Hematopoietic multipotent progenitor cell treated with erythropoietin and hydrocortisone succinate and interleukin-3 and kit ligand, for 4 days (in vitro differentiated cells): ENCODE data around the gene LPAR1.
"Not testable (repeated sequence)": the region's sequence is repeated elsewhere in the genome, so short reads cannot be mapped to it uniquely, and the experiment has no call there.

ENCODE experiments used
- DNase-seq: peaks from one replicate; pipeline ENCODE4 v3.0.0-alpha.2; 2015

The LPAR1 gene

DNA sequence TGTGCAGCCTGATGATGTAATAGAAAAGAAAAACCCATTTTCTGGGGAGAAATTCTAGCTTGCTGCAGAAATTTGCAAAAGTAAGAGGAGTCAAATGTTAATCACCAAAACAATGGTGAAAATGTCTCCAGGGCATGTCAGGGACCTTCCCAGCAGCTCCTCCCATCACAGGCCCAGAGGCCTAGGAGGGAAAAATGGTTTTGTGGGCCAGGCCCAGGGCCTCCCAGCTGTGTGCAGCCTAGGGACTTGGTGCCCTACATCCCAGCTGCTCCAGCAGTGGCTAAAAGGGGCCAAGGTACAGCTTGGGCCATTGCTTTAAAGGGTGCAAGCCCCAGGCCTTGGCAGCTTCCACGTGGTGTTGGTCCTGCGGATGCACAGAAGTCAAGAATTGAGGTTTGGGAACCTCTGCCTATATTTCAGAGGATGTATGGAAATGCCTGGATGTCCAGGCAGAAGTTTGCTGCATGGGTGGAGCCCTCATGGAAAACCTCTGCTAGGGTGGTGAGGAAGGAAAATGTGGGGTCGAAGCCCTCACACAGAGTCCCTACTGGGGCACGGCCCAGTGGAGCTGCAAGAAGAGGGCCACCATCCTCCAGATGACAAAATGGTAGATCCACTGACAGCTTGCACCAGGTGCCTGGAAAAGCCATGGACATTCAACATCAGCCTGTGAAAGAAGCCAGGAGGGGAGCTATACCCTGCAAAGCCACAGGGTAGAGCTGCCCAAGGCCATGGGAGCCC, 176.7 kb downstream of the LPAR1 start:
- DNase-seq, result not testable (repeated sequence)

GRCh38 chr9:110856772-110857171, 181.5 kb downstream of the LPAR1 start:
- no peak for DNase-seq

DNA sequence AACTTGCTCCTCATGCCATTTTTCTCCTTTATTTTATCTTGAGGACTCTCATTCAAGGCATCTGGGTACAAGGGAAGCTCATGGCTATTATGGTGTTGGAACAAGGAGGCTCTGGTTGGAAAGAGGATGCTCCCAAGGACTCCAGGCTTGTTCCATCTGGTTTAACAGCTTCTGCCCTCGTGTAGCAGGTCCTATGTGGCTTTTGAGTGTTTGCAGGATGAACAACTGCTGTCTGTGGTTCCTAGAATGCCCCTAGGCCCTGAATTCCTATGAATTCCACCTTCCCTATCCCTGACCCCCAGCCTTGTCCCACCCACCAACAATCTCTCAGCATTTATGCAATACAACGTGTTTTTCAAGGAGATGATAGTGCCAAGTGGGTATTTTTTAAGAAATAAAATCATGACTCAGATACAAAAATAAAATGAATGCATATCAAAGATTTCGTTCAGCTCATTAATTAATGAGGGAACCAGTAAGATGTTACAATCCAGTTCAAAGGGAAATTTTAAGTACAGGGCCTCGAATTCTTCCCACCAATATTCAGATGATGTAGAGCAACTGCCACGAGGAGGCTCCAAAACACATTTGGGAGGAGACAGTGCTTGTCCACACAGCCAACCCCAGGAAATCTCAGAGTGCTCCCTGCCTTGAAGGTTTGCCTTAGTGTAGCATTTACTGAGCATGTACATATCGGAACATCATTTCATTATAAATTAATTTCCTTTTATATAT, 187.7 kb downstream of the LPAR1 start:
- DNase-seq, result no peak

GRCh38 chr9:110847671-110848070, 190.6 kb downstream of the LPAR1 start:
- DNase-seq, result peak; percentile 66

- DNase-seq, result no peak
Measured at GRCh38 chr9:110846215-110846614, 192.1 kb downstream of the LPAR1 start.

DNA sequence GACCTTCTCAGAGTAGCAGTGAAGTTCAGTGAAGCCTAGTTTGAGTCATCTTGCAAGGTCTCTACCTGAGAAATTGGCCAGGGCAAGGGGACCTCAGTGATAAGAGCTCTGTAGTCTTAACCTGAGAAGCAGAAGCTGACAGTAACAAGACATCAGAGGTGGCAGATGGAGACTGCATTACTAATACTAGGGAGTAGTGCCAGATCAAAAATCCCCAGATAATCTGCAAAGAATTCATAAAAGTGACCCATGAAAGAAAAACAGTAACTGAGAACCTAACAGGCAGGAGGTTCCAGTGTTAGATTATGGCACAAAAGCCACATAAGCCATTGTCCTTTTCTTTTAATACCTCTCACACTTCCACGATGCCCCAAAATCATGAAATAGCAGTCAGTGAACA, 194.1 kb downstream of the LPAR1 start:
- DNase-seq, result no peak

DNA sequence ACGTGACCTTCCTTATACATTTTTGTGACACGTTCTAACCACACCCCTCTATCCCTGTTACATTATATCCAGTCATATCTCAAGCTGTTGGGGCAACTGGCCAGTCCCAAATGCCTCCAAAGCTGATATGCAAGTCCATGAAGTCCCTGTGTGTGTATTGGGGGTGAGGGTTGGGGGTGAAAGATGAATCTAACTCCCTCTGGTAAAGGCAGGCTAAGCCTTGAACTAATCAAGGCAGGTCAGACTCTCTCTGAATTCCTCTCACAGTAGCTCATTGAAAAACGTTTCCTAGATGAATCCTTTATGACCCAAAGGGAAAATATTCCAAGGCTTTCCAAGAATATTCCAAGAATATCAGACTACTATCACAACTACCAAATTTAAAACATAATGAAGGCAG, 195.3 kb downstream of the LPAR1 start:
- no peak for DNase-seq

GRCh38 chr9:110842169-110842568, 196.1 kb downstream of the LPAR1 start:
- DNase-seq, result no peak

DNA sequence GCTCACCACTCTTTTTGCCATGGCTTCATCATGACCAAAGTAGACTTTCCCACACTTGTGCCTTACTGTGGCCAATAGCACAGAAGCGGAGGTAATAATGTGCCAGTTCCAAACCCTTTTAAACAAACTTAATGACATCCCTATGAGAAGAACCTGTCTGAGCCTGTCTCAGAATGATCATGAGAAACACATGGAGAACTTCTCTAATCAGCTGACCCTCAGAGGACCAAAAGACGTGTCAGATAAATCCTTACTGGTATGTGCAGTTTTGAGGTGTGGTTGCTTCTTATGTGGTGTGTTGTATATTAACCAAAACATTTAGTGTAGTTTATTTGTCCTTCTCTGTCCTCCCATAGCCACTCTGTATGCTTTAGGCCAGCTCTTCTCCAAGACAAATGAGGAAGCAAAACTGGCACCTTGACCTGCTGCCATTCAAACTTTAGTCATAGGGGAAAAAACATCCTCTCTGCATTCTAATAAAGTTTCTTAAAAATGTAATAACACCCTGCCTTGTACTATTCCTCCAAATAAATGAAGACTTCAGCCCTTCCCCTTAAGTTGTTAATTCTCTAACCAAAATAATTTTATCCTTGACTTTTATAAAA, 200.8 kb downstream of the LPAR1 start:
- no peak for DNase-seq

GRCh38 chr9:110835859-110836271, 202.4 kb downstream of the LPAR1 start:
- DNase-seq, result no peak

GRCh38 chr9:110835404-110835803, 202.9 kb downstream of the LPAR1 start:
- DNase-seq, result no peak

GRCh38 chr9:110832926-110833325, 205.3 kb downstream of the LPAR1 start:
- no peak for DNase-seq

GRCh38 chr9:110830495-110830894, 207.8 kb downstream of the LPAR1 start:
- no peak for DNase-seq

DNA sequence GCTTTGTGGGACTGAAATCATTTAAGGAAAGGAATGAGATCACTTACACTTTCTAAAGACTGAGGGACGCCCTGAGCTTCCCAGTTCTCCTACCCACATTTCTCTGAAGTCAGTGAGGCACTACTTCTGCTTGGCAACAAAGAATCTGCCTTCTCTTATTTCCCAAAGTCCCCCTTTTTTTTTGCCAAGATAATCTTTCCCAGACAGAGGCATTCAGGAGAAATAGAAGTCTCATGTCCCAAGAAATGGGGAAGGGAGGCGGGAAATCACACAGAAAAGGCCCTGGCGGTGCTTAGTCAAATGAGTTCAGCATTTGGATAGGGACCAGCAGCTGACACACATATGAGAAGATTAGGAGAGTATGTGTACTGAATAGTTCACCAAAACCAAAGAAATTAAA, 210.0 kb downstream of the LPAR1 start:
- no peak for DNase-seq

GRCh38 chr9:110826400-110826799, 211.9 kb downstream of the LPAR1 start:
- not testable (repeated sequence) for DNase-seq

DNA sequence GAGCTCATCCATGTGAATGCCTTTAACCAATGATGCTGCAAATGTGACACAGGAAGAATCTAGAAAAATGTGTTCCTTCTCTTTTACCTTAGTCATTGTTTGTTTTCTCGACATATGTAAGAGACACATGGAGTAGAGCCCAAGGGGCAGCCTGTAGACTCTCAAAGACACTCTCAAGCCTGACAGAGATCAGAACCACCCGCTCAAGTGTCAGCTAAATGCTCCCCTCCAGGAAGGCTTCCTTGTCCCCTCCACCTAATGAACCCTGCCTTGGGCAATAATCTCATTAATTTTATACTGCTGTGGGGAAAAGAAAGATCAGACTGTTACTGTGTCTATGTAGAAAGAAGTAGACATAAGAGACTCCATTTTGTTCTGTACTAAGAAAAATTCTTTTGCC, 212.3 kb downstream of the LPAR1 start:
- no peak for DNase-seq

DNA sequence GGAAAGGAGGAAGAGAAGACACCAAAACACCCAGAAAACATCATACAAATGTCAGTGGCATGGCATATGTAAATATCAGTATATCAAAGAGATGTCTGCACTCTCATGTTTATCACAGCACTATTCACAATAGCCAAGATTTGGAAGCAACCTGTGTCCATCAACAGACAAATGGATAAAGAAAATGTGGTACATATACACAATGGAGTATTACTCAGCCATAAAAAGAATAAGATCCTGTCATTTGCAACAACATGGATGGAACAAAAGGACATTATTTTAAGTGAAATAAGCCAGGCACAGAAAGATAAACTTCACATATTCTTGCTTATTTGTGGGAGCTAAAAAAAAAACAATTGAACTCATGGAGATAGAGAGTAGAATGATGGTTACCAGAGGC, 213.1 kb downstream of the LPAR1 start:
- not testable (repeated sequence) for DNase-seq
